ENCODE results near the gene IL16. TPM values are rescaled to one million over a fixed set of nuclear protein-coding genes. Genes with fewer than 3 reads are reported as not detected.

The IL16 gene
- total RNA-seq, 4 donors from 2014 or later = 13.5 to 34.9 (median 19.8) TPM

GRCh38 chr15:81303244-81304225, 106.9 kb downstream of the IL16 start:
- intact Hi-C loops (cut with DNase I) = no loop called here
- H3K4me1 ChIP-seq = peaks cover 5 to 23% (median 11%) of the 10 kb centered on the region in 4 donors
- H3K9me3 ChIP-seq = no peaks in the 10 kb centered on the region
- no peak overlapping the region for H3K4me3 ChIP-seq
- TF ChIP-seq POLR2AphosphoS5 (IDR thresholded peaks at IDR 0.05) (no peak), POLR2A (IDR thresholded peaks at IDR 0.05; ENCODE audit: low read depth) (no peak), EP300 (IDR thresholded peaks at IDR 0.05) (no peak), CTCF (IDR thresholded peaks at IDR 0.05) (no peak)
- H3K27ac ChIP-seq (replicated peaks in 1 of 4) = peak overlapping the region; percentile 17 to 44 (median 38)
- peaks cover 0 to 5% (median 0%) of the 10 kb centered on the region in 4 donors for H3K27me3 ChIP-seq
- WGBS = 81% methylated on average over 9 of the region's 9 CpGs
- H3K36me3 ChIP-seq = peaks cover 0 to 78% (median 43%) of the 10 kb centered on the region in 4 donors
- no peak for DNase-seq (ENCODE audit: extremely low spot score)

- WGBS = 73% methylated on average over 5 of the region's 5 CpGs
- Histone ChIP-seq H3K4me3 (no peak overlapping the region), H3K27ac (replicated peaks in 1 of 4) (peak overlapping the region; percentile 17 to 44 (median 38)), H3K4me1 (peaks cover 5 to 18% (median 11%) of the 10 kb centered on the region in 4 donors), H3K36me3 (peaks cover 0 to 82% (median 50%) of the 10 kb centered on the region in 4 donors), H3K27me3 (peaks cover 0 to 5% (median 0%) of the 10 kb centered on the region in 4 donors), H3K9me3 (no peaks in the 10 kb centered on the region)
- intact Hi-C loops (cut with DNase I) = no loop called here
- no peak for DNase-seq (ENCODE audit: extremely low spot score)
- TF ChIP-seq EP300 (IDR thresholded peaks at IDR 0.05) = no peak
- TF ChIP-seq CTCF (IDR thresholded peaks at IDR 0.05) = no peak
- peak in 1 of 2 donors; percentile 13 for TF ChIP-seq POLR2AphosphoS5 (IDR thresholded peaks at IDR 0.05)
These were observed 107.5 kb downstream of the IL16 start for GRCh38 chr15:81304226-81304625.

GRCh38 chr15:81308260-81308659, 111.6 kb downstream of the IL16 start:
- Histone ChIP-seq H3K27ac (replicated peaks in 1 of 4) (no peak overlapping the region), H3K36me3 (peaks cover 0 to 72% (median 50%) of the 10 kb centered on the region in 4 donors), H3K9me3 (no peaks in the 10 kb centered on the region), H3K27me3 (no peaks in the 10 kb centered on the region), H3K4me1 (peaks cover 5 to 29% (median 25%) of the 10 kb centered on the region in 4 donors), H3K4me3 (no peak overlapping the region)
- WGBS = no CpG with 5 or more reads among the region's 2 CpGs
- TF ChIP-seq CTCF (IDR thresholded peaks at IDR 0.05) = no peak
- TF ChIP-seq POLR2A (IDR thresholded peaks at IDR 0.05; ENCODE audit: low read depth) = no peak
- TF ChIP-seq POLR2AphosphoS5 (IDR thresholded peaks at IDR 0.05) = no peak
- no peak for TF ChIP-seq EP300 (IDR thresholded peaks at IDR 0.05)
- no peak for DNase-seq (ENCODE audit: extremely low spot score)
- intact Hi-C loops (cut with DNase I) = no loop called here

GRCh38 chr15:81309647-81310450, 113.2 kb downstream of the IL16 start:
- Histone ChIP-seq H3K36me3 (peaks cover 0 to 67% (median 42%) of the 10 kb centered on the region in 4 donors), H3K27me3 (no peaks in the 10 kb centered on the region), H3K4me3 (no peak overlapping the region), H3K9me3 (no peaks in the 10 kb centered on the region), H3K4me1 (peaks cover 5 to 26% (median 22%) of the 10 kb centered on the region in 4 donors), H3K27ac (replicated peaks in 1 of 4) (no peak overlapping the region)
- intact Hi-C loops (cut with DNase I) = no loop called here
- no peak for DNase-seq (ENCODE audit: extremely low spot score)
- no peak for TF ChIP-seq POLR2A (IDR thresholded peaks at IDR 0.05; ENCODE audit: low read depth)
- TF ChIP-seq CTCF (IDR thresholded peaks at IDR 0.05) = no peak
- 92% methylated on average over 8 of the region's 8 CpGs for WGBS
